Measurements from ENCODE around the gene COX15. TPM values are rescaled to one million over a fixed set of nuclear protein-coding genes. Genes with fewer than 3 reads are reported as not detected.

Gene COX15
- total and polyA plus RNA-seq, 8 donors = 5.8 to 18.4 (median 15.5) TPM

GRCh38 chr10:99700649-99701048 is 31.3 kb downstream of the COX15 start:
- Histone ChIP-seq H3K27me3 (no peaks in the 10 kb centered on the region), H3K36me3 (peaks cover 0 to 73% (median 28%) of the 10 kb centered on the region in 3 donors), H3K9me3 (no peaks in the 10 kb centered on the region), H3K27ac (no peak overlapping the region), H3K4me1 (no peaks in the 10 kb centered on the region), H3K4me3 (no peak overlapping the region)
- intact Hi-C loops (cut with DNase I) = no loop called here
- TF ChIP-seq CTCF (IDR thresholded peaks at IDR 0.05) = no peak
- WGBS, 2 donors = 91 to 93% methylated on average over 4 of the region's 4 CpGs
- DNase-seq (no peak), FAIRE-seq (no peak), ATAC-seq (no peak)

DNA sequence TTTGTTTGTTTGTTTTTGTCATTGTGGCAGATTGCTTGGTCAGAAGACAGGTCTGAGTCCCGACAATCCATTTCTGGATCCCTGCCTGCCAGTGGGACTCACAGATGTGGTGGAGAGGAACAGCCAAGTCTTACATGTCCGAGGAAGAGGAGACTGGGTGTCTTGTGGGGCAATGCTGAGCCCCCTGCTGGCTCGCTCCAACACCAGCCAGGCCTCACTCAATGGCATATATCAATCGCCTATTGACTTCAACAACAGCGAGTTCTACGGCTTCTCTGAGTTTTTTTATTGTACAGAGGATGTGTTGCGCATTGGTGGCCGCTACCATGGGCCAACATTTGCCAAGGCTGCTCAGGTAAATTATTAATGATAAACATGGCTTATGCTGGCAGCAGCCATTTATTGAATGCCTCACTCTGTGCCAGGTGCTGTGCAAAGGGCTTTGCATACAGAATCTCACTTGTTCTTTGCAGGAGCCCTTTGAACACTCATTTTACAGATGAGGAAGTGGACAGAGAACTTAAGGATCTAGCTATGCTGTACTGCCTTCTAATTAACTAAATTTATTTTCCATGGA is 33.3 kb downstream of the COX15 start:
- H3K4me3 ChIP-seq = no peak overlapping the region
- H3K4me1 ChIP-seq = no peaks in the 10 kb centered on the region
- peaks cover 0 to 55% (median 18%) of the 10 kb centered on the region in 3 donors for H3K36me3 ChIP-seq
- WGBS, 2 donors = 45 to 48% methylated on average over 8 of the region's 8 CpGs
- no peaks in the 10 kb centered on the region for H3K9me3 ChIP-seq
- peak overlapping the region in 1 of 4 donors; percentile 1 for H3K27ac ChIP-seq
- intact Hi-C loops (cut with DNase I) = no loop called here
- peak; percentile 77 to 94 (median 89) for ATAC-seq
- no peaks in the 10 kb centered on the region for H3K27me3 ChIP-seq
- peak in 1 of 4 donors; percentile 10 for TF ChIP-seq CTCF (IDR thresholded peaks at IDR 0.05)
- DNase-seq = peak in 4 of 6 donors; percentile 18 to 40 (median 32)
- FAIRE-seq = no peak

- DNase-seq (no peak), ATAC-seq (no peak), FAIRE-seq (no peak)
- Histone ChIP-seq H3K36me3 (peaks cover 0 to 43% (median 11%) of the 10 kb centered on the region in 3 donors), H3K4me3 (no peak overlapping the region), H3K9me3 (no peaks in the 10 kb centered on the region), H3K27ac (no peak overlapping the region), H3K27me3 (no peaks in the 10 kb centered on the region), H3K4me1 (no peaks in the 10 kb centered on the region)
- no peak for TF ChIP-seq CTCF (IDR thresholded peaks at IDR 0.05)
- intact Hi-C loops (cut with DNase I) = no loop called here
- 92% methylated on average over 6 of the region's 6 CpGs for WGBS, 2 donors
These were observed 36.2 kb downstream of the COX15 start for GRCh38 chr10:99695761-99696160.

GRCh38 chr10:99693933-99694583 is 37.9 kb downstream of the COX15 start:
- no peak for TF ChIP-seq CTCF (IDR thresholded peaks at IDR 0.05)
- no peak for FAIRE-seq
- no peak for DNase-seq
- Histone ChIP-seq H3K27me3 (no peaks in the 10 kb centered on the region), H3K36me3 (peaks cover 0 to 48% (median 11%) of the 10 kb centered on the region in 3 donors), H3K27ac (no peak overlapping the region), H3K4me3 (no peak overlapping the region), H3K9me3 (no peaks in the 10 kb centered on the region), H3K4me1 (no peaks in the 10 kb centered on the region)
- WGBS, 2 donors = 90 to 94% methylated on average over 3 of the region's 3 CpGs
- ATAC-seq = no peak
- intact Hi-C loops (cut with DNase I) = no loop called here

GRCh38 chr10:99689461-99689860 is 42.5 kb downstream of the COX15 start:
- H3K27ac ChIP-seq = no peak overlapping the region
- H3K27me3 ChIP-seq = no peaks in the 10 kb centered on the region
- ATAC-seq (no peak), FAIRE-seq (no peak), DNase-seq (no peak)
- no peak overlapping the region for H3K4me3 ChIP-seq
- intact Hi-C loops (cut with DNase I) = no loop called here
- peaks cover 0 to 10% (median 0%) of the 10 kb centered on the region in 3 donors for H3K4me1 ChIP-seq
- no peak for TF ChIP-seq CTCF (IDR thresholded peaks at IDR 0.05)
- peaks cover 0 to 31% (median 11%) of the 10 kb centered on the region in 3 donors for H3K36me3 ChIP-seq
- 97 to 100% methylated on average over 1 of the region's 1 CpG for WGBS, 2 donors
- H3K9me3 ChIP-seq = no peaks in the 10 kb centered on the region
